CD4-positive, alpha-beta T cell (primary cell): ENCODE results near the gene USP53. TPM values are rescaled to one million over a fixed set of nuclear protein-coding genes. Genes with fewer than 3 reads are reported as not detected.

Experiments used
- ATAC-seq: fragments of 200-7000 bp; cut with Tn5 transposase; one replicate; pipeline ENCODE4 v1.10.0; 2022; ENCODE audit warnings: mild to moderate bottlenecking; ENCODE audit not compliant: poor library complexity
- CTCF ChIA-PET: fragments of 350-600 bp; sonication (Branson Sonifier 250); formaldehyde crosslinking; loops from one replicate; lab custom pipeline; 2021; ENCODE audit warnings: antibody characterized with exemption, inconsistent platforms; lab: Charles Lee
- POLR2A ChIA-PET: fragments of 350-600 bp; sonication (Branson Sonifier 250); formaldehyde crosslinking; loops from one replicate; lab custom pipeline; 2021; ENCODE audit warnings: antibody characterized with exemption, inconsistent platforms; lab: Charles Lee
- DNase-seq, 14 experiments: peaks; one replicate each; pipeline ENCODE4 v3.0.0-alpha.2; 2013 to 2020; ENCODE audit warnings: mixed read lengths in 2 of 14
- H3K27ac ChIP-seq, 2 donors: one replicate each; pipeline versions ENCODE4 v1.5.1 to v1.7.0; 2013; ENCODE audit warnings: low read length in 2 of 2, low read depth in 1 of 2, mild to moderate bottlenecking in 1 of 2
- H3K27me3 ChIP-seq, 2 experiments: 1 replicate in 1 of 2; 2 replicates in 1 of 2; pipeline versions ENCODE4 v1.6.1 to v1.7.0; 2013; ENCODE audit warnings: low read length in 2 of 2, control low read depth in 1 of 2, mild to moderate bottlenecking in 1 of 2, moderate library complexity in 1 of 2; ENCODE audit not compliant: insufficient read depth in 2 of 2, control insufficient read depth in 1 of 2
- H3K36me3 ChIP-seq: one replicate; pipeline ENCODE4 v1.6.1; 2013; ENCODE audit warnings: low read length, control low read depth; ENCODE audit not compliant: insufficient read depth
- H3K4me1 ChIP-seq: one replicate; pipeline ENCODE4 v1.6.1; 2013; ENCODE audit warnings: low read length, control low read depth; ENCODE audit not compliant: insufficient read depth
- H3K4me3 ChIP-seq: one replicate; pipeline ENCODE4 v1.5.1; 2013; ENCODE audit warnings: mild to moderate bottlenecking, low read length, moderate library complexity
- H3K9me3 ChIP-seq, 2 experiments: 1 replicate in 1 of 2; 2 replicates in 1 of 2; pipeline versions ENCODE4 v1.6.1 to v1.7.0; 2013; ENCODE audit warnings: low read length in 2 of 2, mild to moderate bottlenecking in 2 of 2, control low read depth in 1 of 2, moderate library complexity in 1 of 2; ENCODE audit not compliant: control insufficient read depth in 1 of 2, insufficient read depth in 1 of 2
- H3K27ac Mint-ChIP-seq: one replicate; pipeline ENCODE4 v1.8.0; 2020; ENCODE audit warnings: mixed read lengths
- H3K27me3 Mint-ChIP-seq: one replicate; pipeline ENCODE4 v1.8.0; 2021; ENCODE audit warnings: mixed read lengths
- H3K36me3 Mint-ChIP-seq: one replicate; pipeline ENCODE4 v1.8.0; 2021; ENCODE audit warnings: low read depth, mixed read lengths
- H3K4me1 Mint-ChIP-seq: one replicate; pipeline ENCODE4 v1.8.0; 2021; ENCODE audit warnings: low read depth, mixed read lengths
- H3K4me3 Mint-ChIP-seq: one replicate; pipeline ENCODE4 v1.8.0; 2020; ENCODE audit warnings: mild to moderate bottlenecking, mixed read lengths
- H3K9me3 Mint-ChIP-seq: one replicate; pipeline ENCODE4 v1.8.0; 2020; ENCODE audit warnings: mixed read lengths
- CTCF ChIP-seq: fragments of 200-600 bp; IDR thresholded peaks from one replicate; pipeline ENCODE4 v1.8.0; 2022; ENCODE audit warnings: antibody characterized with exemption, mild to moderate bottlenecking
- intact Hi-C, 2 experiments: fragments of 100-400 bp; cut with DNase I in 1 of 2; cut with micrococcal nuclease in 1 of 2; formaldehyde crosslinking; loops; one replicate each; pipeline versions ENCODE4 v1.15.1 to v1.9.0; 2023 to 2025; cut with DNase I, micrococcal nuclease
- total RNA-seq, 174 experiments: library from RNA in 2 of 174; stranded (reverse) in 2 of 174; gene quantifications; one replicate each; pipeline ENCODE4 v1.2.3 and lab custom pipeline; 2021 to 2026

USP53 gene
- total RNA-seq, 2 experiments from 2014 or later, result 15.1 to 15.5 TPM

- Mint-ChIP-seq H3K27ac (no peak overlapping the region), H3K36me3 (peaks cover 72% of the 10 kb centered on the region), H3K4me1 (peaks cover 10% of the 10 kb centered on the region), H3K27me3 (no peaks in the 10 kb centered on the region), H3K9me3 (no peaks in the 10 kb centered on the region), H3K4me3 (no peak overlapping the region)
- intact Hi-C loops, result no loop called here
- TF ChIP-seq CTCF, result no peak
- ATAC-seq (no peak), DNase-seq (no peak)
- Histone ChIP-seq H3K27ac (no peak overlapping the region), H3K4me3 (no peak overlapping the region), H3K9me3 (no peaks in the 10 kb centered on the region), H3K27me3 (no peaks in the 10 kb centered on the region), H3K4me1 (no peaks in the 10 kb centered on the region), H3K36me3 (peaks cover 20% of the 10 kb centered on the region)
- ChIA-PET POLR2A (interaction anchor here (1.5 kb wide), 1 partner anchor 30 kb away, joined by 5 read pairs; the partner anchor contains the start of gene USP53), CTCF (no interaction called here)
These were observed 29.9 kb downstream of the USP53 start for GRCh38 chr4:119242417-119242816.

GRCh38 chr4:119243868-119244267 is 31.4 kb downstream of the USP53 start:
- H3K36me3 ChIP-seq, result peaks cover 24% of the 10 kb centered on the region
- H3K27ac ChIP-seq, result no peak overlapping the region
- no peak overlapping the region for H3K27ac Mint-ChIP-seq
- DNase-seq (no peak), ATAC-seq (no peak)
- no peaks in the 10 kb centered on the region for H3K9me3 Mint-ChIP-seq
- no peaks in the 10 kb centered on the region for H3K9me3 ChIP-seq
- no peaks in the 10 kb centered on the region for H3K4me1 Mint-ChIP-seq
- H3K4me1 ChIP-seq, result no peaks in the 10 kb centered on the region
- H3K4me3 ChIP-seq, result no peak overlapping the region
- ChIA-PET POLR2A (no interaction called here), CTCF (no interaction called here)
- no peak for TF ChIP-seq CTCF
- H3K27me3 ChIP-seq, result no peaks in the 10 kb centered on the region
- intact Hi-C loops, result no loop called here
- no peak overlapping the region for H3K4me3 Mint-ChIP-seq
- H3K36me3 Mint-ChIP-seq, result peaks cover 70% of the 10 kb centered on the region
- no peaks in the 10 kb centered on the region for H3K27me3 Mint-ChIP-seq

GRCh38 chr4:119244344-119244743 is 31.8 kb downstream of the USP53 start:
- H3K27me3 ChIP-seq, result no peaks in the 10 kb centered on the region
- no peak overlapping the region for H3K4me3 Mint-ChIP-seq
- peaks cover 71% of the 10 kb centered on the region for H3K36me3 Mint-ChIP-seq
- no peaks in the 10 kb centered on the region for H3K9me3 ChIP-seq
- ATAC-seq (no peak), DNase-seq (no peak)
- H3K27me3 Mint-ChIP-seq, result no peaks in the 10 kb centered on the region
- intact Hi-C loops, result no loop called here
- POLR2A ChIA-PET, result no interaction called here
- no peak overlapping the region for H3K4me3 ChIP-seq
- CTCF ChIA-PET, result no interaction called here
- no peak overlapping the region for H3K27ac ChIP-seq
- TF ChIP-seq CTCF, result no peak
- H3K27ac Mint-ChIP-seq, result no peak overlapping the region
- no peaks in the 10 kb centered on the region for H3K4me1 ChIP-seq
- H3K36me3 ChIP-seq, result peaks cover 26% of the 10 kb centered on the region
- H3K4me1 Mint-ChIP-seq, result no peaks in the 10 kb centered on the region
- no peaks in the 10 kb centered on the region for H3K9me3 Mint-ChIP-seq
